OCI-LY7 (cell line): ENCODE measurements around the gene CENPQ. TPM values are rescaled to one million over a fixed set of nuclear protein-coding genes. Genes with fewer than 3 reads are reported as not detected.

ENCODE experiments used
- BruUV-seq: library from RNA; stranded (reverse); fragments of 400-500 nt; replicated peaks from 2 replicates; lab custom pipeline; 2021; lab: Mats Ljungman, UMichigan
- CTCF ChIA-PET: fragments of 300-600 bp; sonication (Branson Sonifier 250); formaldehyde crosslinking; loops from one replicate; lab custom pipeline; 2022; ENCODE audit warnings: antibody characterized with exemption; ENCODE audit not compliant: unreplicated experiment; lab: Charles Lee
- POLR2A ChIA-PET: fragments of 300-600 bp; sonication (Branson Sonifier 250); formaldehyde crosslinking; loops from one replicate; lab custom pipeline; 2022; ENCODE audit warnings: antibody characterized with exemption; lab: Charles Lee
- DNase-seq: peaks from one replicate; pipeline ENCODE4 v3.0.0-alpha.2; 2015; ENCODE audit warnings: low spot score
- H2AFZ ChIP-seq: fragments of 200-600 bp; sonication (generic), shearing (Covaris generic); 2 replicates; pipeline ENCODE4 v1.6.1; 2014; ENCODE audit warnings: mild to moderate bottlenecking, antibody characterized with exemption, low read length, moderate library complexity
- H3K27ac ChIP-seq: fragments of 200-600 bp; sonication (generic); 2 replicates; pipeline ENCODE4 v1.5.1; 2014; ENCODE audit warnings: mixed run types, low read depth, mild to moderate bottlenecking, moderate library complexity, low read length, inconsistent platforms; ENCODE audit not compliant: poor library complexity, severe bottlenecking
- H3K36me3 ChIP-seq: fragments of 200-600 bp; sonication (generic); 2 replicates; pipeline ENCODE4 v1.6.1; 2014; ENCODE audit warnings: mild to moderate bottlenecking, antibody characterized with exemption, low read length, moderate library complexity, mixed read lengths; ENCODE audit not compliant: insufficient read depth
- H3K4me1 ChIP-seq: fragments of 200-600 bp; sonication (generic); 2 replicates; pipeline ENCODE4 v1.5.1; 2014; ENCODE audit warnings: mild to moderate bottlenecking, low read length; ENCODE audit not compliant: insufficient read depth, poor library complexity, severe bottlenecking
- H3K4me2 ChIP-seq: fragments of 200-600 bp; sonication (generic); 2 replicates; pipeline ENCODE4 v1.6.1; 2014; ENCODE audit warnings: mild to moderate bottlenecking, low read length
- H3K4me3 ChIP-seq: fragments of 200-600 bp; sonication (generic); 2 replicates; pipeline ENCODE4 v1.5.1; 2014; ENCODE audit warnings: mild to moderate bottlenecking, low read depth, low read length; ENCODE audit not compliant: poor library complexity, severe bottlenecking
- H3K79me2 ChIP-seq: fragments of 200-600 bp; sonication (generic); 2 replicates; pipeline ENCODE4 v1.6.1; 2016; ENCODE audit warnings: low read depth, mild to moderate bottlenecking, low read length, moderate library complexity, mixed read lengths; ENCODE audit not compliant: insufficient read depth
- H3K9me2 ChIP-seq: fragments of 200-600 bp; sonication (generic); 2 replicates; pipeline ENCODE4 v1.6.1; 2016; ENCODE audit warnings: mild to moderate bottlenecking, low read length, mixed read lengths; ENCODE audit not compliant: insufficient read depth
- H3K9me3 ChIP-seq: fragments of 200-600 bp; sonication (generic); 2 replicates; pipeline ENCODE4 v1.6.1; 2014; ENCODE audit warnings: mild to moderate bottlenecking, mixed run types, low read length, mixed read lengths
- H4K20me1 ChIP-seq: fragments of 200-600 bp; sonication (generic); 2 replicates; pipeline ENCODE4 v1.6.1; 2014; ENCODE audit warnings: mild to moderate bottlenecking, antibody characterized with exemption, low read length, moderate library complexity, mixed read lengths; ENCODE audit not compliant: insufficient read depth
- EZH2phosphoT487 ChIP-seq: fragments of 200-600 bp; sonication (generic); IDR thresholded peaks from 2 replicates; pipeline ENCODE4 v1.6.1; 2018; ENCODE audit warnings: low read depth, borderline replicate concordance, mild to moderate bottlenecking, mixed run types, antibody characterized with exemption, low read length, moderate library complexity, mixed read lengths
- intact Hi-C: fragments of 100-400 bp; cut with micrococcal nuclease; formaldehyde crosslinking; loops from one replicate; pipeline ENCODE4 v1.10.0; 2022; ENCODE audit not compliant: unreplicated experiment
- total RNA-seq, 2 experiments: library from RNA; depleted of rRNA in 1 of 2; stranded (reverse); fragments of >200 nt in 1 of 2; shearing (Covaris generic) in 1 of 2; gene quantifications; 2 replicates each; pipeline ENCODE4 v1.2.3, GENCODE V29; 2014 to 2022
- TF ChIP-seq, protein P1 (sequence below): fragments of 200-600 bp; sonication (generic); conservative IDR thresholded peaks from 2 replicates; pipeline ENCODE4 v1.5.1; 2014; ENCODE audit warnings: mild to moderate bottlenecking, antibody characterized with exemption, low read length, moderate library complexity, mixed read lengths

Gene CENPQ
- total RNA-seq, 2 experiments from 2014 or later, result 7.4 to 10.4 TPM

DNA sequence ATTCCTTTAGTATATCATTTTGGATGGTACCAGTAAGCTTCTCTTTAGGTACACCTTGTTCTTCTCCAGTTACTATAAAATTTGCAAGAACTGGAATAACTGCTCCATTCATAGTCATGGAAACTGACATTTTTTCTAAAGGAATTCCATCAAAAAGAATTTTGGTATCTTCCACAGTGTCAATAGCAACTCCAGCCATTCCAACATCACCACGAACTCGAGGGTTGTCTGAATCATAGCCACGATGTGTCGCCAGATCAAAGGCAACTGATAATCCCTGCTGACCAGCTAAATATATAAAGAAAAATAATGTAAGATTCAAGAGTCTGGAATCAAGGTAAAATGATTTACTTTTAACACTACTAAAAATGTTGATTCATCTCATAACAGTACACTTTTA, 5.4 kb upstream of the CENPQ start:
- Histone ChIP-seq H3K4me2 (no peak overlapping the region), H3K4me1 (peaks cover 13% of the 10 kb centered on the region), H3K4me3 (no peak overlapping the region), H3K79me2 (peaks cover 27% of the 10 kb centered on the region; the same call in 1 of the 2 replicates), H4K20me1 (no peaks in the 10 kb centered on the region), H3K9me3 (no peaks in the 10 kb centered on the region), H2AFZ (no peak overlapping the region), H3K36me3 (peaks cover 22% of the 10 kb centered on the region), H3K27ac (no peak overlapping the region), H3K9me2 (no peaks in the 10 kb centered on the region)
- BruUV-seq, result no TSS peak
- POLR2A ChIA-PET, result no interaction called here
- no peak for TF ChIP-seq EZH2phosphoT487
- TF ChIP-seq, protein P1, sequence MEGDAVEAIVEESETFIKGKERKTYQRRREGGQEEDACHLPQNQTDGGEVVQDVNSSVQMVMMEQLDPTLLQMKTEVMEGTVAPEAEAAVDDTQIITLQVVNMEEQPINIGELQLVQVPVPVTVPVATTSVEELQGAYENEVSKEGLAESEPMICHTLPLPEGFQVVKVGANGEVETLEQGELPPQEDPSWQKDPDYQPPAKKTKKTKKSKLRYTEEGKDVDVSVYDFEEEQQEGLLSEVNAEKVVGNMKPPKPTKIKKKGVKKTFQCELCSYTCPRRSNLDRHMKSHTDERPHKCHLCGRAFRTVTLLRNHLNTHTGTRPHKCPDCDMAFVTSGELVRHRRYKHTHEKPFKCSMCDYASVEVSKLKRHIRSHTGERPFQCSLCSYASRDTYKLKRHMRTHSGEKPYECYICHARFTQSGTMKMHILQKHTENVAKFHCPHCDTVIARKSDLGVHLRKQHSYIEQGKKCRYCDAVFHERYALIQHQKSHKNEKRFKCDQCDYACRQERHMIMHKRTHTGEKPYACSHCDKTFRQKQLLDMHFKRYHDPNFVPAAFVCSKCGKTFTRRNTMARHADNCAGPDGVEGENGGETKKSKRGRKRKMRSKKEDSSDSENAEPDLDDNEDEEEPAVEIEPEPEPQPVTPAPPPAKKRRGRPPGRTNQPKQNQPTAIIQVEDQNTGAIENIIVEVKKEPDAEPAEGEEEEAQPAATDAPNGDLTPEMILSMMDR, result no peak
- CTCF ChIA-PET, result no interaction called here
- DNase-seq, result no peak
- intact Hi-C loops, result no loop called here

DNA sequence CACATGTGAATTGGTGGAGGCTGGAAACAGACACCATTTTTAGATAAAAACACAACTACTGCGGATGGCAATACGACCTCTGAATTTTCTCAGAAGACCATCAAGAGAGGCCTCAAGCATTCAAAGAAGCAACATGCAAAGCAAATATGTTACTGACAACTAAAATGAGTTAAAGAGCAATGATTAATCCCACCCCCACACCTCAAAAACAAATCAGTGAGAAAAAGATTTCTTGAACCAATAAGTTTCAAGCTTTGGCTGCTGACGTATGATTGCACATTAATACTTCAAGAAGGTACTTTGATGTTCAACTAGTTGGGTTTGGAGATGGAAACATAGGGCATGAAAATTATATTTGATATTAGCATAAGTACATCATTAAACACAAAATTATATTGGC, 1.1 kb upstream of the CENPQ start:
- peaks cover 18% of the 10 kb centered on the region for H3K36me3 ChIP-seq
- no TSS peak for BruUV-seq
- peaks cover 35% of the 10 kb centered on the region for H3K4me1 ChIP-seq
- POLR2A ChIA-PET, result interaction anchor here (0.7 to 1.4 kb wide), 3 partner anchors 11 to 14 kb away, joined by 3 to 4 read pairs (median 3); no protein-coding TSS in a partner anchor
- H3K79me2 ChIP-seq, result peaks cover 67% of the 10 kb centered on the region
- DNase-seq, result peak; percentile 24
- no peak for TF ChIP-seq EZH2phosphoT487
- TF ChIP-seq, protein P1, result no peak
- H4K20me1 ChIP-seq, result no peaks in the 10 kb centered on the region
- H2AFZ ChIP-seq, result peak overlapping the region; percentile 88
- H3K9me2 ChIP-seq, result no peaks in the 10 kb centered on the region
- peak overlapping the region; percentile 51 for H3K27ac ChIP-seq
- intact Hi-C loops, result no loop called here
- CTCF ChIA-PET, result no interaction called here
- peak overlapping the region; percentile 96 for H3K4me3 ChIP-seq
- H3K4me2 ChIP-seq, result peak overlapping the region; percentile 99
- no peaks in the 10 kb centered on the region for H3K9me3 ChIP-seq

DNA sequence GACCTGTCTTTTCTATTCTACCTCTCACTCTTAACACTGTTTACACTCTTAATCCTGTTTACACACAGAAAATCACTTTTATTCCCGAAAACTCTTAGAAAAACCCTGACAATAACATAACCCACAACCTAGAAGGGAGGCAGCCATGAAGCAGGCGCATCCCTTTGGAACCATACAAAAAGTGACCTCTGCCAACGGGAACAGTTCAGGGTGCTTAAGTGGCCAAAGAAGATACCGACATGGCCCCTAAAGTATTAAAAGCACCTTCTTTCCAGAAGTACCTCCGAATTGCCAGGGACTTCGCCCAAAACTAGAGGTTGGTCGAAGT, 607 bp upstream of the CENPQ start:
- H3K9me2 ChIP-seq, result no peaks in the 10 kb centered on the region
- intact Hi-C loops, result no loop called here
- no peak for DNase-seq
- H3K4me2 ChIP-seq, result peak overlapping the region; percentile 99
- TSS peak; percentile 86 for BruUV-seq
- ChIA-PET POLR2A (interaction anchor here (0.7 to 1.4 kb wide), 3 partner anchors 12 to 15 kb away, joined by 3 to 4 read pairs (median 3); no protein-coding TSS in a partner anchor), CTCF (no interaction called here)
- no peaks in the 10 kb centered on the region for H4K20me1 ChIP-seq
- peaks cover 35% of the 10 kb centered on the region for H3K4me1 ChIP-seq
- H3K36me3 ChIP-seq, result peaks cover 15% of the 10 kb centered on the region; the same call in 1 of the 2 replicates
- H3K4me3 ChIP-seq, result peak overlapping the region; percentile 96
- peak overlapping the region; percentile 88 for H2AFZ ChIP-seq
- H3K9me3 ChIP-seq, result no peaks in the 10 kb centered on the region
- TF ChIP-seq, protein P1, result no peak
- TF ChIP-seq EZH2phosphoT487, result no peak
- H3K27ac ChIP-seq, result peak overlapping the region; percentile 51
- H3K79me2 ChIP-seq, result peaks cover 72% of the 10 kb centered on the region
